CD14-positive monocyte (primary cell): ENCODE results near the gene RAB3GAP2. TPM values are rescaled to one million over a fixed set of nuclear protein-coding genes. Genes with fewer than 3 reads are reported as not detected.
A peak's percentile ranks its signal among the peaks of the same experiment; 100 is the strongest.

Experiments used
- DNase-seq, 3 donors: peaks; one replicate each; pipeline ENCODE4 v3.0.0-alpha.2; 2011 to 2022
- H2AFZ ChIP-seq: 2 replicates; pipeline ENCODE4 v1.6.0; 2012; ENCODE audit warnings: mild to moderate bottlenecking, low read depth, low read length, inconsistent platforms; ENCODE audit not compliant: insufficient read depth, poor library complexity, severe bottlenecking
- H3K27ac ChIP-seq, 2 donors: 1 replicate in 1 of 2; 2 replicates in 1 of 2; pipeline ENCODE4 v1.5.1; 2012 to 2013; ENCODE audit warnings: low read length in 2 of 2, control low read depth in 1 of 2, inconsistent platforms in 1 of 2, low read depth in 1 of 2, mild to moderate bottlenecking in 1 of 2
- H3K27me3 ChIP-seq, 2 donors: one replicate each; pipeline versions ENCODE4 v1.6.0 to v1.6.1; 2011 to 2013; ENCODE audit warnings: low read length in 2 of 2; ENCODE audit not compliant: control insufficient read depth in 2 of 2, insufficient read depth in 2 of 2
- H3K36me3 ChIP-seq, 2 donors: replicated peaks in 1 of 2; 1 replicate in 1 of 2; 2 replicates in 1 of 2; pipeline versions ENCODE4 v1.5.1 to v1.6.1; 2012 to 2013; ENCODE audit warnings: low read length in 2 of 2, control low read depth in 1 of 2, inconsistent platforms in 1 of 2, mild to moderate bottlenecking in 1 of 2; ENCODE audit not compliant: insufficient read depth in 2 of 2, control insufficient read depth in 1 of 2
- H3K4me1 ChIP-seq, 2 donors: 1 replicate in 1 of 2; 2 replicates in 1 of 2; pipeline versions ENCODE4 v1.5.1 to v1.6.1; 2012 to 2013; ENCODE audit warnings: low read length in 2 of 2, control low read depth in 1 of 2, inconsistent platforms in 1 of 2, mild to moderate bottlenecking in 1 of 2, moderate library complexity in 1 of 2; ENCODE audit not compliant: insufficient read depth in 2 of 2, control insufficient read depth in 1 of 2
- H3K4me2 ChIP-seq: replicated peaks from 2 replicates; pipeline ENCODE3; 2012; ENCODE audit warnings: low read length, moderate library complexity, mild to moderate bottlenecking; ENCODE audit not compliant: poor library complexity, severe bottlenecking; ENCODE audit errors: extremely low read depth
- H3K4me3 ChIP-seq, 3 experiments: fragments of 200-600 bp in 1 of 3; sonication (generic) in 1 of 3; replicated peaks in 1 of 3; 1 replicate in 2 of 3; 2 replicates in 1 of 3; pipeline ENCODE4 v1.5.1; 2011 to 2013; ENCODE audit warnings: low read length in 3 of 3, mild to moderate bottlenecking in 3 of 3, control low read depth in 2 of 3, low read depth in 2 of 3, inconsistent platforms in 1 of 3, moderate library complexity in 1 of 3
- H3K79me2 ChIP-seq: 2 replicates; pipeline ENCODE4 v1.6.0; 2012; ENCODE audit warnings: mild to moderate bottlenecking, control low read depth, inconsistent platforms, low read length, moderate library complexity; ENCODE audit not compliant: insufficient read depth
- H3K9ac ChIP-seq: 2 replicates; pipeline ENCODE4 v1.6.0; 2017; ENCODE audit warnings: low read length, mild to moderate bottlenecking; ENCODE audit not compliant: insufficient read depth, poor library complexity, severe bottlenecking
- H3K9me3 ChIP-seq, 2 donors: replicated peaks in 1 of 2; 1 replicate in 1 of 2; 2 replicates in 1 of 2; pipeline versions ENCODE4 v1.5.1 to v1.6.1; 2012 to 2013; ENCODE audit warnings: low read length in 2 of 2, control low read depth in 1 of 2; ENCODE audit not compliant: control insufficient read depth in 1 of 2, insufficient read depth in 1 of 2
- H4K20me1 ChIP-seq: 2 replicates; pipeline ENCODE4 v1.6.0; 2012; ENCODE audit warnings: mild to moderate bottlenecking, low read length, control low read depth, moderate library complexity; ENCODE audit not compliant: insufficient read depth
- H3K27ac Mint-ChIP-seq, 7 donors: one replicate each; pipeline ENCODE4 v1.8.0; 2020; ENCODE audit warnings: mild to moderate bottlenecking in 7 of 7, mixed read lengths in 7 of 7, moderate library complexity in 6 of 7, inconsistent platforms in 2 of 7
- H3K27me3 Mint-ChIP-seq, 3 donors: one replicate each; pipeline ENCODE4 v1.8.0; 2021 to 2022; ENCODE audit warnings: low read depth in 3 of 3, mild to moderate bottlenecking in 3 of 3, mixed read lengths in 3 of 3, moderate library complexity in 3 of 3, inconsistent platforms in 1 of 3
- H3K36me3 Mint-ChIP-seq, 2 donors: one replicate each; pipeline ENCODE4 v1.8.0; 2020; ENCODE audit warnings: mixed read lengths in 2 of 2, inconsistent platforms in 1 of 2, mild to moderate bottlenecking in 1 of 2
- H3K4me1 Mint-ChIP-seq: one replicate; pipeline ENCODE4 v1.8.0; 2020; ENCODE audit warnings: mild to moderate bottlenecking, mixed read lengths
- H3K4me3 Mint-ChIP-seq, 2 donors: one replicate each; pipeline ENCODE4 v1.8.0; 2020; ENCODE audit warnings: mild to moderate bottlenecking in 2 of 2, mixed read lengths in 2 of 2, moderate library complexity in 1 of 2
- H3K9me3 Mint-ChIP-seq, 7 donors: one replicate each; pipeline ENCODE4 v1.8.0; 2020 to 2022; ENCODE audit warnings: mixed read lengths in 7 of 7, mild to moderate bottlenecking in 6 of 7, moderate library complexity in 6 of 7, inconsistent platforms in 2 of 7
- CTCF ChIP-seq: fragments of 200-600 bp; IDR thresholded peaks from one replicate; pipeline ENCODE4 v1.8.0; 2022; ENCODE audit warnings: antibody characterized with exemption, mild to moderate bottlenecking
- WGBS: methylation state at CpG from one replicate; pipeline ENCODE4 v1.1.5; 2013; ENCODE audit warnings: missing lambda C conversion rate; ENCODE audit not compliant: insufficient coverage; 5-methylcytosine and 5-hydroxymethylcytosine counted together
- intact Hi-C, 2 donors: fragments of 100-400 bp; cut with micrococcal nuclease; formaldehyde crosslinking; loops; one replicate each; pipeline versions ENCODE4 v1.15.0 to v1.15.1; 2023
- polyA plus RNA-seq, 3 donors: library from polyadenylated mRNA; depleted of rRNA in 1 of 3; unstranded in 2 of 3; stranded (reverse) in 1 of 3; fragments of 300-500 nt in 2 of 3; fragments of >200 nt in 1 of 3; fragmentation: Illumina TruSeq in 2 of 3; gene quantifications; 1 replicate in 2 of 3; 2 replicates in 1 of 3; pipeline ENCODE4 v1.2.3, GENCODE V29; 2012 to 2021

Gene RAB3GAP2
- polyA plus RNA-seq, 3 donors, result 9.8 to 12.1 (median 11.6) TPM

- Mint-ChIP-seq H3K36me3 (peaks cover 63 to 79% of the 10 kb centered on the region in 2 donors), H3K4me3 (no peak overlapping the region), H3K9me3 (no peaks in the 10 kb centered on the region), H3K27me3 (no peaks in the 10 kb centered on the region), H3K27ac (no peak overlapping the region), H3K4me1 (no peaks in the 10 kb centered on the region)
- Histone ChIP-seq H3K27me3 (no peaks in the 10 kb centered on the region), H4K20me1 (no peaks in the 10 kb centered on the region), H3K9me3 (no peaks in the 10 kb centered on the region), H3K4me1 (no peaks in the 10 kb centered on the region), H3K27ac (no peak overlapping the region), H3K36me3 (peaks cover 54 to 94% of the 10 kb centered on the region in 2 donors), H3K4me3 (no peak overlapping the region), H3K9ac (no peak overlapping the region), H3K4me2 (no peak overlapping the region), H3K79me2 (no peaks in the 10 kb centered on the region), H2AFZ (no peak overlapping the region)
- no peak for TF ChIP-seq CTCF
- 77% methylated on average over 2 of the region's 2 CpGs for WGBS
- DNase-seq, result no peak
- intact Hi-C loops, result no loop called here
These were observed 114.5 kb downstream of the RAB3GAP2 start for GRCh38 chr1:220157738-220158137.

- H3K27ac Mint-ChIP-seq, result peak overlapping the region in 2 of 7 donors; percentile 28 to 32
- no peaks in the 10 kb centered on the region for H3K9me3 Mint-ChIP-seq
- H3K27ac ChIP-seq, result no peak overlapping the region
- no peaks in the 10 kb centered on the region for H3K9me3 ChIP-seq
- H3K4me1 Mint-ChIP-seq, result no peaks in the 10 kb centered on the region
- H4K20me1 ChIP-seq, result no peaks in the 10 kb centered on the region
- H2AFZ ChIP-seq, result no peak overlapping the region
- H3K27me3 Mint-ChIP-seq, result no peaks in the 10 kb centered on the region
- intact Hi-C loops, result no loop called here
- 100% methylated on average over 3 of the region's 4 CpGs for WGBS
- no peak overlapping the region for H3K4me2 ChIP-seq
- no peaks in the 10 kb centered on the region for H3K27me3 ChIP-seq
- H3K79me2 ChIP-seq, result no peaks in the 10 kb centered on the region
- DNase-seq, result no peak
- TF ChIP-seq CTCF, result no peak
- no peak overlapping the region for H3K4me3 ChIP-seq
- H3K9ac ChIP-seq, result no peak overlapping the region
- H3K36me3 ChIP-seq, result peaks cover 56 to 98% of the 10 kb centered on the region in 2 donors
- peaks cover 67 to 89% of the 10 kb centered on the region in 2 donors for H3K36me3 Mint-ChIP-seq
- no peak overlapping the region for H3K4me3 Mint-ChIP-seq
- H3K4me1 ChIP-seq, result no peaks in the 10 kb centered on the region
These were observed 115.6 kb downstream of the RAB3GAP2 start for GRCh38 chr1:220156620-220157146.
